ENCODE data around the gene ELL.

The ELL gene

DNA sequence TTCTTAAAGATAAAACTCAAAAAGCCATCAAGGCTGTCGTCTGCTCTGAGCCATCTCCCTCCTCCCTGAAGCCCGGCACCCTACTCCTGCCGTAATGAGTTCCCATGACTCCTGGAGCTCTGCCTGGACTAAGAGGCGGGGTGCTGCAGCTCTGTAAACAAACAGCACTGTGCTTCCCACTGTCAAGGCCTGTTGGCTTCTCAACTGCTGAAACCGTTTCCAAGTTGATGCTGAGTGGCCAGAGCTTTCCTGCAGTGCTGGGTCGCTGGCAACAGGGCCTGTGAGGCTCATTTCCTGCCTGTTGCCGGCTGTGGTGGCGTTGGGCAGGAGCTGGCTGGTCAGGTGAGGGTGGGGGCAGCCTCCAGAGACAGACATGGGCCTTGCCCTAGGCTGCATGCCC, 57.2 kb downstream of the ELL start:
- H3K4me3 ChIP-seq (ENCODE audit: low read depth, low read length), result no peak overlapping the region
- no peak for TF ChIP-seq CTCF (IDR thresholded peaks at IDR 0.05; ENCODE audit: control insufficient read depth, extremely low read depth, insufficient read depth)
- DNase-seq (ENCODE audit: low read depth), result peak; percentile 99

- no peak for TF ChIP-seq CTCF (IDR thresholded peaks at IDR 0.05; ENCODE audit: control insufficient read depth, extremely low read depth, insufficient read depth)
- DNase-seq (ENCODE audit: low read depth), result no peak
- H3K4me3 ChIP-seq (ENCODE audit: low read depth, low read length), result no peak overlapping the region
Observed at GRCh38 chr19:18461471-18461870, 60.4 kb downstream of the ELL start.

GRCh38 chr19:18460900-18461299, 61.0 kb downstream of the ELL start:
- H3K4me3 ChIP-seq (ENCODE audit: low read depth, low read length), result no peak overlapping the region
- no peak for TF ChIP-seq CTCF (IDR thresholded peaks at IDR 0.05; ENCODE audit: control insufficient read depth, extremely low read depth, insufficient read depth)
- DNase-seq (ENCODE audit: low read depth), result no peak

DNA sequence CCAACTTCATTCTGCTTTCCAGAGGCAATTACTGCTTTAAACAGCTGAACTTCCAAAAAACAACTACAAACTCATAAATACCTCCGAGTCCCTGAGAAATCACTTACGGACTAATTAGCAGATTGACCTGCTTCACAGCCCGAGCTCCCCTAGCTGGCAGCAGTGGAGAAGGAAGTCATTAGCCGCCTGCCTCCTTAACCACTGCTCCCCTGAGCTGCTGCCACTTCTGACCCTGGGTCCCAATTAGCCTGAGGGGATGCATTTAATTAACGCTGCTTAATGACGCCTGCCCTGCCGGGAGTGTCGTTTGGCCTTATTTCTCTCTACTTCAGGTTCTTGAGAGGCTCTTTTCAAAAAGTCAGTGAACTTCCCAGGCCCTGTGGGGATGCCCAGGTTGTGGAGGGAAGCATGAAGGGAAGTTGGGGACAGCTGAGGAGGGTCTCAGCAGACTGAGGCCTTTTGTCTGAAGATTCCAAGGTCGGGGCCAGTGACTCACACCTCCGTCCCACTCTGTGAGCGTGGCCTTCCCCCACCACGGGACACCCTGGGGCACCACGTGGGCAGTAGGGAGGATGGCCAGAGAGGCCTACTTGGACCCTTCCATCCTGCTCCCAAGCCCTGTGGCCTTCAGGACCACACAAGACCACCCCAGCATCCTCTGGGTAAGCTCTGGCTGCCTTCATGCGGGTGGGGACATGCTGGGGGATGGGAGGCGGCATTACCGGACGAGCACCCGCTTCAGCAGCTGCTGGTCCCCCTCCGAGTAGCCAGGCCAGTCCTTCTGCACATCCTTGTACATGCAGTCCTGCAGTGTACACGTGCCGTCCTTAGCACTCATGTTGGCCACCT, 64.2 kb downstream of the ELL start:
- TF ChIP-seq CTCF (IDR thresholded peaks at IDR 0.05; ENCODE audit: control insufficient read depth, extremely low read depth, insufficient read depth), result no peak
- DNase-seq (ENCODE audit: low read depth), result no peak
- no peak overlapping the region for H3K4me3 ChIP-seq (ENCODE audit: low read depth, low read length)

GRCh38 chr19:18456974-18457373, 64.9 kb downstream of the ELL start:
- no peak overlapping the region for H3K4me3 ChIP-seq (ENCODE audit: low read depth, low read length)
- TF ChIP-seq CTCF (IDR thresholded peaks at IDR 0.05; ENCODE audit: control insufficient read depth, extremely low read depth, insufficient read depth), result no peak
- DNase-seq (ENCODE audit: low read depth), result no peak

DNA sequence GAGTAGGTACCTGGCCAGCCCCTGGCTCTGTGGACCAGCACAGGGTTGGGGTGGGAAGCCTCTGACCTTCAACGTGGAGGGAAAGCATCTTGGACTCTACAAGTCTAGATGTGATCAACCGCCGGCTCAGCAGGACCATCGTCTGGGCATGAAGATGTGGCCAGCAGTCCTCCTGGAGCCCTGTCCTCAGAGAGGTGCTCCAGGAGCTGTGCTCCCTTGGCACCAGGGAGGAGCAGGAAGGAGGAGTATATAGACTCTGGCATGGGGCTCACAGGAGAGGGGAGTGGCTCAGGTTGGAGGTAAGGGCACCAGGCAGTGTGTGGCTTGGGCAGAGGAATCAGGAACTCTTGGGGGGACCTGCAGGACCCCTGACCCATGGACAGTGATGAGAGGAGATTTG, 65.6 kb downstream of the ELL start:
- DNase-seq (ENCODE audit: low read depth), result no peak
- TF ChIP-seq CTCF (IDR thresholded peaks at IDR 0.05; ENCODE audit: control insufficient read depth, extremely low read depth, insufficient read depth), result no peak
- H3K4me3 ChIP-seq (ENCODE audit: low read depth, low read length), result no peak overlapping the region
